ENCODE data around the gene BMPR1A. TPM values are rescaled to one million over a fixed set of nuclear protein-coding genes. Genes with fewer than 3 reads are reported as not detected.
"Not testable (repeated sequence)": the region's sequence is repeated elsewhere in the genome, so short reads cannot be mapped to it uniquely, and the experiment has no call there.

Gene BMPR1A
- total RNA-seq, 4 donors from 2014 or later: 29.3 to 45.2 (median 38.0) TPM

GRCh38 chr10:86944471-86944870 lies 188.1 kb downstream of the BMPR1A start:
- H3K4me1 ChIP-seq: peaks cover 0 to 11% (median 4%) of the 10 kb centered on the region in 4 donors
- no peak overlapping the region for H3K4me3 ChIP-seq
- H3K9me3 ChIP-seq: no peaks in the 10 kb centered on the region
- peaks cover 11% of the 10 kb centered on the region for H3K27me3 ChIP-seq
- in situ Hi-C loops (cut with MboI; ENCODE audit: low pct_ligation_motif_present in 1 of 4, low pct_unique_long_range_greater_than_20kb in 1 of 4, low sequenced_read_pairs in 3 of 4) (no loop called here), intact Hi-C loops (cut with DNase I; ENCODE audit: low total_unique reads) (no loop called here)
- DNase-seq: no peak
- no peak overlapping the region for H3K27ac ChIP-seq
- TF ChIP-seq EP300 (IDR thresholded peaks at IDR 0.05; ENCODE audit: low read depth) (no peak), POLR2A (IDR thresholded peaks at IDR 0.05) (no peak), POLR2AphosphoS5 (IDR thresholded peaks at IDR 0.05) (no peak), CTCF (IDR thresholded peaks at IDR 0.05) (no peak)
- H3K36me3 ChIP-seq: no peaks in the 10 kb centered on the region

- WGBS, 2 donors (ENCODE audit: low coverage in 1 of 2): 80 to 98% methylated on average over 1 to 3 of the region's 3 CpGs
- intact Hi-C loops (cut with DNase I; ENCODE audit: low total_unique reads) (no loop called here), in situ Hi-C loops (cut with MboI; ENCODE audit: low pct_ligation_motif_present in 1 of 4, low pct_unique_long_range_greater_than_20kb in 1 of 4, low sequenced_read_pairs in 3 of 4) (no loop called here)
- peaks cover 11% of the 10 kb centered on the region for H3K27me3 ChIP-seq
- no peak for DNase-seq
- H3K36me3 ChIP-seq: no peaks in the 10 kb centered on the region
- H3K4me3 ChIP-seq: no peak overlapping the region
- no peak overlapping the region for H3K27ac ChIP-seq
- H3K4me1 ChIP-seq: peaks cover 0 to 11% (median 3%) of the 10 kb centered on the region in 4 donors
- H3K9me3 ChIP-seq: no peaks in the 10 kb centered on the region
- no peak for TF ChIP-seq EP300 (IDR thresholded peaks at IDR 0.05; ENCODE audit: low read depth)
Observed at GRCh38 chr10:86944907-86945306, 188.5 kb downstream of the BMPR1A start.

GRCh38 chr10:86945361-86946212 lies 189.2 kb downstream of the BMPR1A start:
- Histone ChIP-seq H3K36me3 (no peaks in the 10 kb centered on the region), H3K4me1 (peaks cover 0 to 11% (median 3%) of the 10 kb centered on the region in 4 donors), H3K27me3 (peaks cover 11% of the 10 kb centered on the region), H3K27ac (no peak overlapping the region), H3K9me3 (no peaks in the 10 kb centered on the region), H3K4me3 (no peak overlapping the region)
- 70 to 72% methylated on average over 2 to 18 of the region's 18 CpGs for WGBS, 2 donors (ENCODE audit: low coverage in 1 of 2)
- no peak for TF ChIP-seq EP300 (IDR thresholded peaks at IDR 0.05; ENCODE audit: low read depth)
- TF ChIP-seq POLR2AphosphoS5 (IDR thresholded peaks at IDR 0.05): no peak
- TF ChIP-seq CTCF (IDR thresholded peaks at IDR 0.05): no peak
- TF ChIP-seq POLR2A (IDR thresholded peaks at IDR 0.05): no peak
- DNase-seq: no peak
- intact Hi-C loops (cut with DNase I; ENCODE audit: low total_unique reads) (no loop called here), in situ Hi-C loops (cut with MboI; ENCODE audit: low pct_ligation_motif_present in 1 of 4, low pct_unique_long_range_greater_than_20kb in 1 of 4, low sequenced_read_pairs in 3 of 4) (no loop called here)

GRCh38 chr10:86946213-86947155 lies 190.1 kb downstream of the BMPR1A start:
- peaks cover 0 to 11% (median 3%) of the 10 kb centered on the region in 4 donors for H3K4me1 ChIP-seq
- TF ChIP-seq CTCF (IDR thresholded peaks at IDR 0.05) (no peak), POLR2AphosphoS5 (IDR thresholded peaks at IDR 0.05) (no peak), POLR2A (IDR thresholded peaks at IDR 0.05) (no peak), EP300 (IDR thresholded peaks at IDR 0.05; ENCODE audit: low read depth) (no peak)
- DNase-seq: peak; percentile 25
- in situ Hi-C loops (cut with MboI; ENCODE audit: low pct_ligation_motif_present in 1 of 4, low pct_unique_long_range_greater_than_20kb in 1 of 4, low sequenced_read_pairs in 3 of 4) (no loop called here), intact Hi-C loops (cut with DNase I; ENCODE audit: low total_unique reads) (no loop called here)
- H3K27ac ChIP-seq: no peak overlapping the region
- 41 to 70% methylated on average over 6 to 13 of the region's 13 CpGs for WGBS, 2 donors (ENCODE audit: low coverage in 1 of 2)
- no peaks in the 10 kb centered on the region for H3K36me3 ChIP-seq
- no peak overlapping the region for H3K4me3 ChIP-seq
- H3K9me3 ChIP-seq: no peaks in the 10 kb centered on the region
- peaks cover 11% of the 10 kb centered on the region for H3K27me3 ChIP-seq

- H3K27ac ChIP-seq; intact Hi-C loops (cut with DNase I; ENCODE audit: low total_unique reads); H3K36me3 ChIP-seq; in situ Hi-C loops (cut with MboI; ENCODE audit: low pct_ligation_motif_present in 1 of 4, low pct_unique_long_range_greater_than_20kb in 1 of 4, low sequenced_read_pairs in 3 of 4); H3K9me3 ChIP-seq; H3K4me1 ChIP-seq; H3K4me3 ChIP-seq; DNase-seq: not testable (repeated sequence)
- 89 to 100% methylated on average over 1 to 3 of the region's 4 CpGs for WGBS, 2 donors (ENCODE audit: low coverage in 1 of 2)
- peaks cover 11% of the 10 kb centered on the region for H3K27me3 ChIP-seq
Observed at GRCh38 chr10:86947806-86948205, 191.4 kb downstream of the BMPR1A start.
